Measurements from ENCODE around the gene PRKCE.
A peak's percentile ranks its signal among the peaks of the same experiment; 100 is the strongest.
"Not testable (repeated sequence)": the region's sequence is repeated elsewhere in the genome, so short reads cannot be mapped to it uniquely, and the experiment has no call there.

PRKCE gene

GRCh38 chr2:45699032-45699658 lies 47.7 kb downstream of the PRKCE start:
- peak; percentile 65 for DNase-seq (ENCODE audit: low spot score)

- no peak for DNase-seq (ENCODE audit: low spot score)
Observed at GRCh38 chr2:45700407-45701013, 49.0 kb downstream of the PRKCE start.

DNA sequence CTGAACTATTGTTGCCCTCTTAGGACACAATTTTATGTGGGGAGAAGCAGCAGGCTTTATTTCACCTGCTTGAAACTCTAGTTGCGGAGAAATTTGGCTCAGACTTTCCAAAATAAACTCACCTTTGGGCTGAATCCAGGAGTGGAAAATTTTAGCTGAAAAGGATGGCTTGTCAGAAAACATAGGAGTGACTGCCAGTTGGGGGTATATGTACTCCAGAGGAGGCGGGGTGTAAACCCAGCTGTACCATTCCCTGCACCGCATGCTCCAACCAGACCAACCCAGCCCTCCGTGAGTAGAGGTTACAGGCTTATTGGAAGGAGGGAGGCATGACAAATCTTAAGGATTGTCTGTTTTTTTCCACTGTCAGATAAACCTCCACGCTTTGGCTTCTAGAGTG lies 53.8 kb downstream of the PRKCE start:
- no peak for DNase-seq (ENCODE audit: low spot score)

DNA sequence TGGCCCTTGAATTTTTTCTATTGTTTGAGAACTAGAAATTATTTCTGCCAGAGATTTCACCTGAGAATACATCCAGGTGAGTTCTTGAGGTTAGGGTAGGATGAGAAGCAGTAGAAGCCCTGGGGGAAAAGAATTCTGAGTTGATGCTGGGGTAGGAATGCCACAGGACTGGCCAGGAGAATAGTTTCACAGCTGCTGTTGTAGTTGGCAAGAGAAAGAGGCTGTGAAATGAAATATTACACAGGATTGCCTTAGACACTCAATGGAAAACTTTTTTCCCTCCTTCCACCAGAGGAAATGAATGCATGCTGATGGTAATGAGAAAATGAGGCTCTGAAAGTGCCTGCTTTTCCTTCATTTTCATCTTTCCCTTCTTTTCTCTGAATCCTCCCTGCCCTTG lies 54.6 kb downstream of the PRKCE start:
- no peak for DNase-seq (ENCODE audit: low spot score)

DNA sequence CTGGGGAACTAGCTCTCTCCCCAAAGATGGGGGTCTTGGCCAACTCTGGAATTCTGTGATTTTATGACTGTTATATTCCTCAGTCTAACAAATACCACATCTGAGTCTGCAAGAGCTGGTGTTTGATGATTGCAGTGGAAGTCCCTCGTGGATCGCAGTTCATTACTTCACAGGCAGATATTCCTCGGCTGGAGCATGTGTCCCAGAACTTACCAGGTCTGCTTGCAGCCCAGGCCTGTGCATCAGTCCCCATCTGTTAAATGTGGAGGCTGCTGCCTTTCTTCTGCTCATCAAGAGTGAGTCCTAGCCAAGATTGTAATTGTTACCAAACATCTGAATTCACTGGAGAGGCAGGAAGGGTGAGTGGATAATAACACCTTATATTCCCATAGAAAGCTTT lies 55.5 kb downstream of the PRKCE start:
- DNase-seq (ENCODE audit: low spot score): no peak

- no peak for DNase-seq (ENCODE audit: low spot score)
Observed at GRCh38 chr2:45707661-45708060, 56.2 kb downstream of the PRKCE start.

GRCh38 chr2:45708501-45708900 lies 57.0 kb downstream of the PRKCE start:
- DNase-seq (ENCODE audit: low spot score): no peak

DNA sequence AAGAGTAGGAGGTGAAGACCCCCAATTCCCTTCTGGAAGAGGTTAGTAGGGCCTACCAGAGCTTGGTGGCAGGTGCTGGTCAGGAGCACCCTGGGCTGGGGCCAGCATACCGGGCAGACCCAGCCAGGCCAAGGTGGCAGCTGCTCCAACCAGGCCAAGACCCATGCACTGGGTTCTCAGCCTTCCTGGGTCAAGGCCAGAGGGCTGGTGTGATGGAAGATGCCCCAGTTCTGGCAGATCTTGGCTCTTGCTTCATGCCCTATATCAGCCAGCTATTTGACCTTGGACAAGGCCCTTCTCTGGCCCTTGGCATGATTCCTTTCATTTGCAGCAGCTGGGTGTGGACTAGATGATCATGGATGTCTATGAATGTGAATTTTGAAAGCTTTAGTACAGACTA lies 57.7 kb downstream of the PRKCE start:
- DNase-seq (ENCODE audit: low spot score): no peak

- no peak for DNase-seq (ENCODE audit: low spot score)
Observed at GRCh38 chr2:45710468-45710867, 59.0 kb downstream of the PRKCE start.

DNA sequence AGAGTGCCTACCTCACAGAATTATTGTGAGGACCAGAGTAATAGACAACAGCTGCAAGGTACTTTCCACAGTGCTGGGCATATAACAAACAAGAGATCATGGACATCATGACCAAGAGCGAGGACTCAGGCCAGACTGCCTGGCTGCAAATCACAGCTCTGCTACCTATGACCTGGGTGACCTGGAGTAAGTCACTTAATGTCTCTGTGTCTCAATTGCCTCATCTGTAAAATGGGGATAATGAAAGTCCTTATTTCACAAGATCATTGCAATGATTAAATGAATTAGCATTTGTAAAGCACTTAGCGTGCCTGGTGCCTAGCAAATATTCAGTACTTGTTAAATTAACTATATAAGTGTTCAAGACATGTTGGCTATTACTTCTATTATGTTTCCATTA lies 59.7 kb downstream of the PRKCE start:
- DNase-seq (ENCODE audit: low spot score): no peak

DNA sequence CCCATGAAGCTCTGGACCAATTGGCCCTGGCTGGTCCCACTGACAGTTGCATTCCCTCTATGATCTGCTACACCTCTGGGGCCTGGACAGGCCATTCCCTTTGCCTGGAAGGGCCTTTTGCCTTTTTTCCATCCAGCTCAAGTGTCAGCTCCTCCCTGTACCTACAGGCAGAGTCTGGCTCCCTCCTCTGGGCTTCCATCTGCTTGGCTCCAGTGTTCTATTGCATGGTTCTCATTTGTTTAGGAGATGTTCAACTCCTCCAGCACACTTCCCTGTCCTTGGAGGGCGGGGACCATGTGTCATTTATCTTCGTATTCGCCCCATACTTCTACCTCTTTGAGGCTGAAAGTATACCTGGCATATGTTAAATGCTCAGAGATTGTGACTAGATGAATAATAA lies 61.1 kb downstream of the PRKCE start:
- DNase-seq (ENCODE audit: low spot score): no peak

- no peak for DNase-seq (ENCODE audit: low spot score)
Observed at GRCh38 chr2:45713136-45713535, 61.7 kb downstream of the PRKCE start.

GRCh38 chr2:45713591-45713990 lies 62.1 kb downstream of the PRKCE start:
- DNase-seq (ENCODE audit: low spot score): no peak

DNA sequence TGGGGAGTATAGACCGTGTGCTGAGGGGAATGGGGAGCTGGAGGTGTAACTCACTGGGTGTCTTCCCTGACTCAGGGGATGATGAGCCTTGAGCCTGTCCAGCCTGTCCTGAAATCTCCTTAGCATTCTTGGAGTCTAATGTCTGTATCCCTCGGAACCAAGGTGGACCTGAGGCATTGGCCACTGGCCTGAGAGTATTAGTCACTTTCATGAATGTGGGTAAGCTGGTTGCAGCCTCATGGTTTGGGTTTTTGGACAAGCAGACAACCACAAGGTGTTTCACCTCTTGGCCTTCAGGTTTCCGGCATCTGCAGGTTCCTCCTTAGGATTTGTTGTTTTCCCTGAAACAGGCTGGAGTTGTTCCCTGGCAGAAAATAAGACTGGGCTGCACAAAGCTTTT lies 63.2 kb downstream of the PRKCE start:
- DNase-seq (ENCODE audit: low spot score): no peak

GRCh38 chr2:45715601-45716379 lies 64.3 kb downstream of the PRKCE start:
- DNase-seq (ENCODE audit: low spot score): no peak

GRCh38 chr2:45716432-45716831 lies 65.0 kb downstream of the PRKCE start:
- DNase-seq (ENCODE audit: low spot score): not testable (repeated sequence)

- no peak for DNase-seq (ENCODE audit: low spot score)
Observed at GRCh38 chr2:45716915-45717314, 65.4 kb downstream of the PRKCE start.

DNA sequence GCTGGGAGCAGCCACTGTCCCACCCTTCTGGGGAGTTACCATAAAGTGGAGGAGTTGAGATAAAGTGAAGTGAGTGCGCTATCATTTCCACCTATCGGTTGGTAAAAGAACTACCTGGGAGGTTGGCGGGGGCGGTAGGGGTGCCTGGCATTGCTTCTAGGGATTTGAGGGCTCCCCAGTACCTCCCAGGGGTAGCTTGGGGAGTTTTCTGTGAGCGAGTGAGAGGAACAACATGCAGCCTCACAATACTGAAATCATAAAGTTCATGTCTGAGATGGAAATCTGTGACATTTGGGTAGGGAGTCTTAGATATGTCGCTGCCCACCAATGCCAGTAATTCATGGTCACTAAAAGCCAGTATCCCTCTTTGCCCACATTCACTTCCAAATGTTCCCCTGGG lies 68.7 kb downstream of the PRKCE start:
- DNase-seq (ENCODE audit: low spot score): no peak

GRCh38 chr2:45721150-45721549 lies 69.7 kb downstream of the PRKCE start:
- no peak for DNase-seq (ENCODE audit: low spot score)

- DNase-seq (ENCODE audit: low spot score): no peak
Observed at GRCh38 chr2:45722477-45722876, 71.0 kb downstream of the PRKCE start.

GRCh38 chr2:45723857-45724256 lies 72.4 kb downstream of the PRKCE start:
- no peak for DNase-seq (ENCODE audit: low spot score)

GRCh38 chr2:45724335-45724734 lies 72.9 kb downstream of the PRKCE start:
- DNase-seq (ENCODE audit: low spot score): no peak

GRCh38 chr2:45725731-45726130 lies 74.3 kb downstream of the PRKCE start:
- DNase-seq (ENCODE audit: low spot score): no peak

DNA sequence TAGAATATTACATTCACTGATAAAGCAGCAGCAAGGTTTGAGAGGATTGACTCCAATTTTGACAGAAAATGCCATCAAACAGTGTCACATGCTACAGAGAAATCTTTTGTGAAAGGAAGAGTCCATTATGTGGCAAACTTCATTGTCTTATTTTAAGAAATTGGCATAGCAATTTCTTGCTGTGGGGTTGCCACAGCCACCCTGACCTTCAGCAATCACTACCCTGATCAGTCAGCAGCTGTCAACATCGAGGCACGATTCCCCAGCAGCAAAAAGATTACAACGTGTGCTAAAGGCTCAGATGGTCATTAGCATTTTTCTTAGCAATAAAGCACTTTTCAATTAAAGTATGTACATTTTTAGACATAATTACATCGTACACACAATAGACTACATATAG lies 74.7 kb downstream of the PRKCE start:
- no peak for DNase-seq (ENCODE audit: low spot score)

Measured in kidney capillary endothelial cell (primary cell).